ENCODE results near the gene RIMS1. TPM values are rescaled to one million over a fixed set of nuclear protein-coding genes. Genes with fewer than 3 reads are reported as not detected.

The RIMS1 gene
- total and polyA plus RNA-seq, 12 donors, result 0.07 to 2.8 (median 0.20) TPM; not detected in 3

DNA sequence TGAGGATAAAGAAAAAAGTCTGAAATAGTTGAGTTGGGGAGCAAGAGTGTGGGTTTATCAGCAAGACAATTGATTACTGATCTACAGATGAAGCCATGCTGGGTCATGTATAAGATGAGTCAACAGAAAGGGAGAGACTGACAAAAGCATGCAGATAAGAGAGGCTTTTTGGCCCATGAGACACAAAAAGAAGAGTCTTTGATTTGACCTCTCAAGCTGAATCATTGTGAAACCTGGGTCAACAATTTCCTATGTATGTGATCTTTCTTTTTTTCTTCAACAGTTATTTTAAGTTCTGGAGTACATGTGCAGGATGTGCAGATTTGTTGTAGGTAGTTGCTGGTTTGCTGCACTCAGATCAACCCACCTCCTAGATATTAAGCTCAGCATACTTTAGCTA, 15.9 kb downstream of the RIMS1 start:
- intact Hi-C loops (cut with DNase I), result no loop called here
- H3K27me3 ChIP-seq, result peaks cover 0 to 4% (median 0%) of the 10 kb centered on the region in 7 donors

DNA sequence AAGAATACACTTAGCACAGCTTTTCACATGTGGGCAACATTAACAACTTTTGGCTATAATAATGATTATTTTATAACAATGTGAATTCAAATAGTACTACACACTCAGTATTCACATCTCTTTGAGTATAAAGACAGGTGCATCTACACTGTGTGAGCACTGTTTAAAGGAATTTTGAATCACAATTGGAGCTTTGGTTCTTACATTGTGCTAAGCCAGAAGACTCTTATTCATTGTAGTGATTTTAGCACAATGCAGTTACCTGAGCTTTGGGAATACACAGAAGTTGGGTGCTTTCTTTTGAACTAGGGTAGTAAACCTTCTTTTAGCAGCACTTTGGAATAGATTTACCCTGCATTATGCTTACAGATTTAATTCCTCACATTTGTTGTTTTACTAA, 20.5 kb downstream of the RIMS1 start:
- Histone ChIP-seq H3K27ac (no peak overlapping the region), H3K27me3 (peaks cover 0 to 4% (median 0%) of the 10 kb centered on the region in 7 donors), H3K4me1 (no peaks in the 10 kb centered on the region), H3K4me3 (no peak overlapping the region), H3K9me3 (peaks cover 0 to 6% (median 0%) of the 10 kb centered on the region in 11 donors), H3K36me3 (no peaks in the 10 kb centered on the region)
- TF ChIP-seq, protein P1, sequence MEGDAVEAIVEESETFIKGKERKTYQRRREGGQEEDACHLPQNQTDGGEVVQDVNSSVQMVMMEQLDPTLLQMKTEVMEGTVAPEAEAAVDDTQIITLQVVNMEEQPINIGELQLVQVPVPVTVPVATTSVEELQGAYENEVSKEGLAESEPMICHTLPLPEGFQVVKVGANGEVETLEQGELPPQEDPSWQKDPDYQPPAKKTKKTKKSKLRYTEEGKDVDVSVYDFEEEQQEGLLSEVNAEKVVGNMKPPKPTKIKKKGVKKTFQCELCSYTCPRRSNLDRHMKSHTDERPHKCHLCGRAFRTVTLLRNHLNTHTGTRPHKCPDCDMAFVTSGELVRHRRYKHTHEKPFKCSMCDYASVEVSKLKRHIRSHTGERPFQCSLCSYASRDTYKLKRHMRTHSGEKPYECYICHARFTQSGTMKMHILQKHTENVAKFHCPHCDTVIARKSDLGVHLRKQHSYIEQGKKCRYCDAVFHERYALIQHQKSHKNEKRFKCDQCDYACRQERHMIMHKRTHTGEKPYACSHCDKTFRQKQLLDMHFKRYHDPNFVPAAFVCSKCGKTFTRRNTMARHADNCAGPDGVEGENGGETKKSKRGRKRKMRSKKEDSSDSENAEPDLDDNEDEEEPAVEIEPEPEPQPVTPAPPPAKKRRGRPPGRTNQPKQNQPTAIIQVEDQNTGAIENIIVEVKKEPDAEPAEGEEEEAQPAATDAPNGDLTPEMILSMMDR (IDR thresholded peaks at IDR 0.05), result no peak
- intact Hi-C loops (cut with DNase I), result no loop called here
- ATAC-seq (no peak), DNase-seq (no peak)

More for the DNA sequence above, 15.9 kb downstream of the RIMS1 start:
- no peak for DNase-seq
- H3K27ac ChIP-seq, result no peak overlapping the region
- H3K9me3 ChIP-seq, result peaks cover 0 to 6% (median 0%) of the 10 kb centered on the region in 11 donors
- no peak overlapping the region for H3K4me3 ChIP-seq
- no peaks in the 10 kb centered on the region for H3K36me3 ChIP-seq
- no peak for ATAC-seq
- TF ChIP-seq, protein P1 (IDR thresholded peaks at IDR 0.05), result no peak
- H3K4me1 ChIP-seq, result no peaks in the 10 kb centered on the region

DNA sequence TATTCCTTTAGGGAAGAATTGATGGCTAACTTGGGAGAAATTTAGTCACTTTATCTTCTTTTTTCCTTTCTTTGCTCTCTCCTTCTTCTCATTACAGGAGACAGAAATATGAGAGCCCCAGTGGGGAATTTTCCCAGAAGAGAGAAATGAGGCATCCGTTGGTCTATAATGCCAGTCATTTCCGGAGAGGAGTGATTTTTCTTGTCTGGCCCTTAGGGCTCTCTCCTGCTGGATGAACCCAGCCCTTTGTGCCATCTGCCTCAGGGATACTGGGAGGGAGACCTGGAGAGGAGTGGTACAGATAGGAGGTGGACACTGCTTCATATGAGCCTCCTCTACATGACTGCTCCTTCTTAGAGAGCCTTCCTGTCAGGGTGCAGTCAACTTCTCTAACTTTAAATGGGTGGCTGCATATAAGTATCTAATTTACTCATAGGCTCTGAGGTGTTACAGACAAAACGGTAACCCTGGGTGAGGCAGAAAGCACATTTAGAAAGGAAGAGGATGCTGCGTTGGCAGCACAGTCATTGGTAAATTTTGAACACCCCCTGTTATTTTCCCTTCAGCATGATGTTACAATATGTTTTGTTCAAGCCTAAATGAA, 21.9 kb downstream of the RIMS1 start:
- DNase-seq (no peak), ATAC-seq (no peak)
- WGBS, 2 donors, result 84 to 86% methylated on average over 4 of the region's 4 CpGs

DNA sequence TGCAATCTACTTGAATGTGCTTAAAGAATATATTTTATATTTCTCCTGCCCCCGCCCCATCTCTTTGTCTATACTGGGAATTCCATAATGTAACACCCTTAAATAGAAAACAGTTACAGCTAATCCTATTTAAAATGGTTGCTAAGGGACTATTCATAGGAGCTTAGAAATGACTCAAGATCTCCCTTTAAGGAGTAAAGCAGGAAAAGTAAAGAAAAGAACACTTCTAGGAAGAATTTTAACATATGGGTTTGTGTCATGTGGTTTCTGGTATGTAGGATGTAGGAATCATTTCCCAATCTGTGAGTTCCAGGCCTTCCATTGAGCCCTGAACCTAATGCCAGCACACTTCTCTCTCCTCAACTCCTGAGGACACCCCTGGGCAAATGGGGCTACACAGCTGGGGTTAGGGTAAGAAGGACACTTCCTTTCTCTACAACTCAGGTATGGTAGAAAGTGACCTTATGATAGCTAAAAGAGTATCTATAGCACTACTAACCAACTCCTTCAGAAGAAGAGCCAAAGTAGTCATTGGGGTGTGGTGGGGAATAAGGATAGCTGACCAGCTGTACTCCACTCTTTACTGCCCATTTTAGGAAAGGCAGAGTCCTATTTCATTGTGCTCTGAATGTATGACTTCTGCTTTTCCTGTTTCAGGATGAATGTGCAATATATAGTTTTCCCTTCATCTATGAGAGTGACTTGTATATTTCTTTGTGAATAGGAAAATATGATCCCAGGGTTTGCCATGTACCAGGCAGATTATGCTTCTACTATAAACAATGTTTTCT, 27.3 kb downstream of the RIMS1 start:
- 89 to 91% methylated on average over 1 of the region's 1 CpG for WGBS, 2 donors
- Histone ChIP-seq H3K36me3 (no peaks in the 10 kb centered on the region), H3K9me3 (no peaks in the 10 kb centered on the region), H3K27me3 (no peaks in the 10 kb centered on the region), H3K4me1 (no peaks in the 10 kb centered on the region), H3K27ac (no peak overlapping the region), H3K4me3 (no peak overlapping the region)
- DNase-seq (no peak), ATAC-seq (no peak)
- intact Hi-C loops (cut with DNase I), result no loop called here
- TF ChIP-seq, protein P1 (IDR thresholded peaks at IDR 0.05), result no peak

More for the DNA sequence above, 21.9 kb downstream of the RIMS1 start:
- TF ChIP-seq, protein P1 (IDR thresholded peaks at IDR 0.05), result no peak
- H3K27me3 ChIP-seq, result peaks cover 0 to 4% (median 0%) of the 10 kb centered on the region in 7 donors
- H3K27ac ChIP-seq, result no peak overlapping the region
- peaks cover 0 to 2% (median 0%) of the 10 kb centered on the region in 11 donors for H3K9me3 ChIP-seq
- H3K36me3 ChIP-seq, result no peaks in the 10 kb centered on the region
- no peak overlapping the region for H3K4me3 ChIP-seq
- intact Hi-C loops (cut with DNase I), result no loop called here
- H3K4me1 ChIP-seq, result no peaks in the 10 kb centered on the region

Measured in heart right ventricle (tissue), 16 donors.